K562 (cell line): ENCODE measurements around the gene CITED2. TPM values are rescaled to one million over a fixed set of nuclear protein-coding genes. Genes with fewer than 3 reads are reported as not detected.
A peak's percentile ranks its signal among the peaks of the same experiment; 100 is the strongest.

Experiments used
- ARID1B ChIP-seq: fragments of 450-650 bp; IDR thresholded peaks from 2 replicates; pipeline ENCODE4 v1.6.1; 2016; ENCODE audit warnings: antibody characterized with exemption, mild to moderate bottlenecking, inconsistent platforms
- ARID2 ChIP-seq: fragments of 450-650 bp; IDR thresholded peaks from 2 replicates; pipeline ENCODE4 v1.6.1; 2017; ENCODE audit warnings: antibody characterized with exemption, mild to moderate bottlenecking
- BRD4 ChIP-seq: fragments of 200-600 bp; sonication (generic); IDR thresholded peaks from 2 replicates; pipeline ENCODE4 v1.6.1; 2017; ENCODE audit warnings: inconsistent platforms
- C11orf30 ChIP-seq: fragments of 450-650 bp; IDR thresholded peaks from 2 replicates; pipeline ENCODE4 v1.6.1; 2016; ENCODE audit warnings: low read depth, mild to moderate bottlenecking
- CBX1 ChIP-seq: sonication (generic); IDR thresholded peaks from 2 replicates; pipeline ENCODE4 v1.6.1; 2016; ENCODE audit warnings: antibody characterized with exemption, low read depth, mild to moderate bottlenecking
- IRF9 ChIP-seq: fragments of 450-650 bp; IDR thresholded peaks from 2 replicates; pipeline ENCODE4 v1.6.1; 2016; ENCODE audit warnings: missing biosample characterization, missing genetic modification characterization
- NONO ChIP-seq, 2 experiments: fragments of 200-400 bp in 1 of 2; fragments of 450-650 bp in 1 of 2; formaldehyde crosslinking in 1 of 2; IDR thresholded peaks; 2 replicates each; pipeline ENCODE4 v1.6.1; 2017; ENCODE audit warnings: low read depth in 2 of 2, mild to moderate bottlenecking in 2 of 2, moderate library complexity in 2 of 2, low read length in 1 of 2
- PHF20 ChIP-seq: fragments of 450-650 bp; IDR thresholded peaks from 2 replicates; pipeline ENCODE4 v1.6.1; 2018; ENCODE audit not compliant: partially characterized antibody
- REST ChIP-seq, 2 experiments: fragments of 450-650 bp; formaldehyde crosslinking in 1 of 2; IDR thresholded peaks; 2 replicates each; pipeline versions ENCODE4 v1.4.0 to v1.6.1; 2014 to 2020; ENCODE audit warnings: mild to moderate bottlenecking in 2 of 2, borderline replicate concordance in 1 of 2, low read depth in 1 of 2
- SUPT5H ChIP-seq: fragments of 450-650 bp; IDR thresholded peaks from 2 replicates; pipeline ENCODE4 v1.6.1; 2016
- TARDBP ChIP-seq: fragments of 450-650 bp; IDR thresholded peaks from 2 replicates; pipeline ENCODE4 v1.6.1; 2016
- XRCC5 ChIP-seq: fragments of 200-400 bp; formaldehyde crosslinking; IDR thresholded peaks from 2 replicates; pipeline ENCODE4 v1.6.1; 2017; ENCODE audit warnings: low read depth, mild to moderate bottlenecking, low read length
- ZNF507 ChIP-seq: conservative IDR thresholded peaks from 2 replicates; pipeline ENCODE4 v1.6.1; 2017; ENCODE audit warnings: missing genetic modification characterization, missing compliant biosample characterization
- polyA plus RNA-seq, 8 experiments: library from polyadenylated mRNA; depleted of rRNA in 4 of 8; stranded (reverse) in 5 of 8; unstranded in 3 of 8; fragments of >200 nt; fragmentation: Nextera tagmentation in 2 of 8; fragmentation: Illumina TruSeq in 1 of 8; extraction: Ambion mirVana in 2 of 8; extraction: Trizol in 1 of 8; gene quantifications; 2 replicates each; pipeline versions ENCODE4 v1.2.1 to v1.2.3, GENCODE V29; 2011 to 2014; ENCODE audit warnings: inconsistent platforms in 1 of 8, missing spikeins in 1 of 8
- total RNA-seq, 7 experiments: library from RNA; depleted of rRNA in 6 of 7; stranded (reverse); fragments of >200 nt in 6 of 7; fragmentation: Illumina TruSeq in 2 of 7; extraction: Trizol in 2 of 7; gene quantifications; 2 replicates each; pipeline versions ENCODE4 v1.2.1 to v1.2.3, GENCODE V29; 2011 to 2021; ENCODE audit warnings: low replicate concordance in 1 of 7

CITED2 gene
- total and polyA plus RNA-seq, 9 of the 15 experiments (the other 6 are each of a cell fraction or from before 2014, with no cell fraction given): 0.21 to 86.1 (median 17.5) TPM

GRCh38 chr6:139415365-139415764 is 40.9 kb upstream of the CITED2 start (continued):
- no peak for TF ChIP-seq ARID1B
- no peak for TF ChIP-seq ARID2
- TF ChIP-seq TARDBP: no peak
- no peak for TF ChIP-seq PHF20
- no peak for TF ChIP-seq C11orf30
- TF ChIP-seq BRD4: no peak
- TF ChIP-seq REST (IDR thresholded peaks at IDR 0.05; ENCODE audit: borderline replicate concordance): peak; percentile 17; the same call in 1 of the 2 replicates
- TF ChIP-seq REST (CRISPR knock-in tag; IDR thresholded peaks at IDR 0.05; ENCODE audit: low read depth): no peak
- TF ChIP-seq NONO (IDR thresholded peaks at IDR 0.05; ENCODE audit: low read depth in 2 of 2, low read length in 1 of 2): no peak
- TF ChIP-seq XRCC5: no peak
- no peak for TF ChIP-seq CBX1
- TF ChIP-seq ZNF507 (tag): no peak
- no peak for TF ChIP-seq SUPT5H
- no peak for TF ChIP-seq IRF9 (tag)
